Measurements from ENCODE around the gene BCL11B. TPM values are rescaled to one million over a fixed set of nuclear protein-coding genes. Genes with fewer than 3 reads are reported as not detected.

The BCL11B gene
- total and polyA plus RNA-seq, 2 of the 8 experiments (the other 6 are each of a cell fraction or from before 2014, with no cell fraction given) = 0.63 to 5.9 TPM

DNA sequence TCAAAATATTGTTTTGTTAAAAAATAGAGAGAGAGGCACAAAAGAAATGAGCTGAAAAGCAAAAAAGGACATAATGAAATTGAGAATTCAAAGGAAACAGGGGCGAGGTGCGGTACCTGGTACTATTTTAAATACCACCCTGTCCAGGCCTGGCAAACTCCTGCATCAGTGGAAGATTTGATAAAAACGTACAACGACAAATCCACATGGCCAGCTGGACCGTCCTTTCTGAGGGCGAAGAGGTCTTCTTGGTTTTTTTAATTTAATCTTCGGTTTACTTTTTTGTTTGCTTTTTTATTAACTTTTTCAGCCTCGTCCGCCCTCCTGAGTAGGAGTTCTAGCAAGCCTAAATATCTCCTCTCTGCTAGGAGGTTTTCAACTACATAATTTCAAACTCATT lies 11.9 kb downstream of the BCL11B start:
- ChIA-PET POLR2A (ENCODE audit: partially characterized antibody) (interaction anchor here (1.0 to 1.7 kb wide), 3 partner anchors 12 to 60 kb away, joined by 3 to 5 read pairs (median 3); partner anchors contain the start of gene BCL11B), CTCF (ENCODE audit: partially characterized antibody) (interaction anchor here (1.0 to 1.7 kb wide), 4 partner anchors 8 to 558 kb away, joined by 3 to 5 read pairs (median 4); partner anchors contain the start of gene BCL11B)
- no peak overlapping the region for H2BK5ac ChIP-seq (ENCODE audit: low read depth, low read length)
- H2AK5ac ChIP-seq (ENCODE audit: low read depth, low read length) = no peak overlapping the region
- peaks cover 26 to 40% (median 35%) of the 10 kb centered on the region in 4 experiments for H3K4me1 ChIP-seq (replicated peaks in 1 of 4; ENCODE audit: control insufficient read depth in 3 of 4, insufficient read depth in 4 of 4, low read length in 3 of 4)
- no peak overlapping the region for H4K8ac ChIP-seq (ENCODE audit: extremely low read depth, insufficient read depth, low read length)
- H2AFZ ChIP-seq (ENCODE audit: low read length) = no peak overlapping the region
- WGBS, 2 experiments (ENCODE audit: extremely low coverage in 1 of 2, insufficient coverage in 1 of 2, insufficient read length in 1 of 2, insufficient replicate concordance in 2 of 2, low coverage in 1 of 2, low lambda C conversion rate in 2 of 2, missing lambda C conversion rate in 1 of 2) = 92% methylated on average over 9 of the region's 9 CpGs; no CpG with 5 or more reads in 1 of the 2 experiments
- FAIRE-seq (no peak), DNase-seq (ENCODE audit: low read depth in 1 of 2, low spot score in 2 of 2) (no peak)
- H3K79me2 ChIP-seq (ENCODE audit: control insufficient read depth in 1 of 2, insufficient read depth in 2 of 2, low read length in 2 of 2) = peaks cover 0 to 77% of the 10 kb centered on the region in 2 experiments; a peak in 2 of 4 replicates
- no peak overlapping the region for H2BK120ac ChIP-seq (replicated peaks; ENCODE audit: low read depth, low read length)
- H3K23me2 ChIP-seq (ENCODE audit: low read depth, low read length) = no peaks in the 10 kb centered on the region
- H3K9ac ChIP-seq (replicated peaks in 1 of 4; ENCODE audit: extremely low read depth in 1 of 4, low read depth in 3 of 4, low read length in 3 of 4) = no peak overlapping the region
- no peak overlapping the region for H2BK12ac ChIP-seq (ENCODE audit: low read depth, low read length)
- H2BK20ac ChIP-seq (ENCODE audit: low read length) = no peak overlapping the region
- H3K14ac ChIP-seq (ENCODE audit: insufficient read length) = no peak overlapping the region
- H3K27ac ChIP-seq (ENCODE audit: low read depth, low read length) = no peak overlapping the region
- no peaks in the 10 kb centered on the region for H3K36me3 ChIP-seq (ENCODE audit: control insufficient read depth in 2 of 4, insufficient read depth in 4 of 4, low read length in 3 of 4)
- H3K4ac ChIP-seq (replicated peaks; ENCODE audit: insufficient read length, low read depth, low read length) = no peak overlapping the region
- H3K56ac ChIP-seq (replicated peaks; ENCODE audit: insufficient read length, low read depth, low read length) = no peak overlapping the region
- H3K18ac ChIP-seq (ENCODE audit: extremely low read depth, low read length) = no peak overlapping the region
- no peak overlapping the region for H4K5ac ChIP-seq (ENCODE audit: insufficient read length, low read depth, low read length)
- H3K27me3 ChIP-seq (replicated peaks in 1 of 4; ENCODE audit: control insufficient read depth in 3 of 4, extremely low read depth in 1 of 4, insufficient read depth in 3 of 4, low read length in 3 of 4) = no peaks in the 10 kb centered on the region; a peak in 1 of 7 replicates
- H4K91ac ChIP-seq (replicated peaks; ENCODE audit: insufficient read length, low read length) = no peak overlapping the region
- 0 out of 2 replicates have a peak overlapping the region, but pooled peaks have one; percentile 65 for H2BK15ac ChIP-seq (ENCODE audit: low read length)
- H3K9me3 ChIP-seq (ENCODE audit: insufficient read depth in 2 of 2, low read depth in 1 of 2, low read length in 1 of 2) = no peaks in the 10 kb centered on the region
- H3K23ac ChIP-seq (ENCODE audit: insufficient read length) = no peak overlapping the region
- peak overlapping the region in 1 of 2 experiments; percentile 40; a peak in 1 of 4 replicates for H3K4me2 ChIP-seq (ENCODE audit: insufficient read depth in 1 of 2, low read depth in 2 of 2, low read length in 2 of 2)
- peaks cover 18% of the 10 kb centered on the region for H3K79me1 ChIP-seq (ENCODE audit: low read depth, low read length)
- H3K4me3 ChIP-seq (ENCODE audit: extremely low read depth in 1 of 4, insufficient read depth in 2 of 4, low read depth in 3 of 4, low read length in 4 of 4) = no peak overlapping the region
- no peaks in the 10 kb centered on the region for H4K20me1 ChIP-seq (replicated peaks in 1 of 2; ENCODE audit: control insufficient read depth in 1 of 2, insufficient read depth in 2 of 2, low read length in 2 of 2)
- TF ChIP-seq, protein P1, sequence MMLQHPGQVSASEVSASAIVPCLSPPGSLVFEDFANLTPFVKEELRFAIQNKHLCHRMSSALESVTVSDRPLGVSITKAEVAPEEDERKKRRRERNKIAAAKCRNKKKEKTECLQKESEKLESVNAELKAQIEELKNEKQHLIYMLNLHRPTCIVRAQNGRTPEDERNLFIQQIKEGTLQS (IDR thresholded peaks at IDR 0.05; ENCODE audit: insufficient read depth, low read depth, low read length) = no peak
- TF ChIP-seq EZH2 (IDR thresholded peaks at IDR 0.05; ENCODE audit: low read depth, low read length, severe bottlenecking) = no peak
- no peak for TF ChIP-seq NRF1 (IDR thresholded peaks at IDR 0.05; ENCODE audit: low read depth, low read length)
- no peak for TF ChIP-seq PHF8 (conservative IDR thresholded peaks at IDR 0.05; ENCODE audit: low read depth, low read length)
- TF ChIP-seq SAP30 (IDR thresholded peaks at IDR 0.05; ENCODE audit: insufficient read depth, insufficient replicate concordance, low read length) = no peak
- no peak for TF ChIP-seq ZNF274 (IDR thresholded peaks at IDR 0.05; ENCODE audit: borderline replicate concordance, extremely low read depth, low read length)
- TF ChIP-seq ATF2 (IDR thresholded peaks at IDR 0.05; ENCODE audit: low read length) = no peak
- TF ChIP-seq USF2 (IDR thresholded peaks at IDR 0.05; ENCODE audit: low read length) = no peak
- no peak for TF ChIP-seq POLR2AphosphoS5 (IDR thresholded peaks at IDR 0.05; ENCODE audit: low read depth, low read length)
- no peak for TF ChIP-seq ASH2L (IDR thresholded peaks at IDR 0.05; ENCODE audit: low read length)

All from H1 (cell line).